NCI-H524 (cell line): ENCODE measurements around the gene LPGAT1.
"Not testable (repeated sequence)": the region's sequence is repeated elsewhere in the genome, so short reads cannot be mapped to it uniquely, and the experiment has no call there.

ENCODE experiments used
- DNase-seq, 2 experiments: peaks; one replicate each; lab custom pipeline; 2025; lab: John Stamatoyannopoulos, UW

The LPGAT1 gene, protein sequence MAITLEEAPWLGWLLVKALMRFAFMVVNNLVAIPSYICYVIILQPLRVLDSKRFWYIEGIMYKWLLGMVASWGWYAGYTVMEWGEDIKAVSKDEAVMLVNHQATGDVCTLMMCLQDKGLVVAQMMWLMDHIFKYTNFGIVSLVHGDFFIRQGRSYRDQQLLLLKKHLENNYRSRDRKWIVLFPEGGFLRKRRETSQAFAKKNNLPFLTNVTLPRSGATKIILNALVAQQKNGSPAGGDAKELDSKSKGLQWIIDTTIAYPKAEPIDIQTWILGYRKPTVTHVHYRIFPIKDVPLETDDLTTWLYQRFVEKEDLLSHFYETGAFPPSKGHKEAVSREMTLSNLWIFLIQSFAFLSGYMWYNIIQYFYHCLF

DNA sequence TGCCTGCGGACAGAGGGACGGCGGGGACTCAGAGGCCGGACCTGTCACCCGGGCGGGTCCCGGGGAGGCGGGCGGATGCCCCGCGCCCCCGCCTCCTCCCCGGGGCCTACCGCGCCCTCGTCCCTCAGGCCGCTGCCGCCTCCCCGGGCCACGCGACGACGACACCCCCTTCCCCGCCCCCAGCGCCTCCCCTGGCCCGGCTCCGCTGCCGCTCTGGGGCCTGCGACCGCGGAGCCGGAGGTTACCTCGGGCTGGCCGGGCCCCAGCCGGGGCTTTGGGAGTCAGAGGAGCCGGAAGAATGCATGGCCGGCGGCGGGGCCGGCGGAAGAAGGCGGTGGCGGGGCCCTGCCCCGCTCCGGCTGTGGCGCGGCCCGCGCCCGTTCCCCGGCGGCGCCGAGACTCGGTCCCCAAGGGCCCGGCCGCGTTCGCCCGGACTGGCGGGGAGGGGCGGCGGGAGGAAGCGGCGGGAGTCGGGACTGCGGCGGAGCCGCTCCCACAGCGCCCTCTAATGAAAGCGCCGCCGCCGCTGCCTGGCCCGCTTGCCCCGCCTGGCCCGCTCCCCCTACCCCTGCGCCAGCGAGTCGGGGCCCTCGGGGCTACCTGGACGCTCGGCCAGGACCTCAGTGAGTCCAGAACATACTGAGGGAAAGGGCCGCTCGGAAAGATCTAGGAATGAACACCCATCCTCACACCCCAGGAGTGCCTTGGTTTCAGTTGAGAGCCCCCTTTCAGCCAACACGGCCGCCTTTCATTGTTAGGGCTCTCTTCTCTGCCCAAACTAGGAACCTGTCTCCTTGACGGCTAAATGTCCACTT lies at the start of gene LPGAT1:
LPGAT1 (minus strand) TSS at position 436 of the 815 bp plus-strand sequence. CDS start 1,467 bp downstream, outside the sequence.
- DNase-seq, result peak; percentile 42 to 56

DNA sequence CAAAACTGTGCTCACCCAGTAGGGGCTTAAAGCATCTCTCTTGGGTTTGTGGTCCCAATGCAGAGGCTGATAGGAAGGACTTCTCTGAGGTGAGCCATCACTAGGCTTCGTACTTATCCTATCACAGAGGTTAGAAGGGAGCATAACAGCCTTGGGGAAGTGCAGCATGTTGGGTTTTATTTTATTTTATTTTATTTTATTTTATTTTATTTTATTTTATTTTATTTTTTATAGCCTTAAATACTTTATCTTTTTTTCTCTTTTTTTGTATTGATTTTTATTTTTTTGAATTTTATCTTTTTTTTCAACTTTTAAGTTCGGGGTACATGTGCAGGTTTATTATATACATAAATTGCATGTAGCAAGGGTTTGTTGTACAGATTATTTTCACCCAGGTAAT lies 48.9 kb upstream of the LPGAT1 start:
- no peak for DNase-seq

DNA sequence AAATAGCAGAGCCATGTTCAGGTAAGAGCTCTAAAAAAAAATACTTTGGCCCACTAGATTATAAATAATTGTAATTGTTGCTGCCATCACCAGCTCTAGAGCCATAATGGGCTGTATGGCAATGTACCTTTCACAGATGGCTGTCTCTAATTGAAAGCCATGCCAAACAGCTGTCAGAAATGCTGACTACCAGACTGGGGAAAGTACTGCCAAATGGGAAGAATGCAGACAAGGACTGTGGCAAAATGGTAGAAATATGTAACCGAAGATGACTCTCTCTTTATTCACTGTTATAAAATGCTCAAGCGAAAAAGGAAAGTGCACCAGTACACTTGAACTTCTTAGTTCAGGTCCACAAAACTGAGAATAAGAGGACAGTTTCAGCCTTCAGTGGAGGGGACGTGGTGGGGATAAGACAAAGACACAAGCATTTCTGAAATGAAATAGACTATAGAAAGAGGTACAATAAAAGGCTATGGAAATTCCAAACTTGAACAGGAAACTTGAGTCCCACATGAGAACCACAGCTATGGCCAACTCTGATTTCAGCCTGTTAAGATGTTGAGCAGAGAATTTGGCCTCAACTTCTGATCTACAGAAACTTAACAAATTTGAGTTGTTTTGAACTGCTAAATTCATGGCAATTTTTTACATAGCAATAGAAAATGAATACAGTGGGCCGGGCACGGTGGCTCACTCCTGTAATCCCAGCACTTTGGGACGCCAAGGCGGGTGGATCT lies 46.5 kb upstream of the LPGAT1 start:
- DNase-seq, result peak in 1 of 2 experiments; percentile 71

DNA sequence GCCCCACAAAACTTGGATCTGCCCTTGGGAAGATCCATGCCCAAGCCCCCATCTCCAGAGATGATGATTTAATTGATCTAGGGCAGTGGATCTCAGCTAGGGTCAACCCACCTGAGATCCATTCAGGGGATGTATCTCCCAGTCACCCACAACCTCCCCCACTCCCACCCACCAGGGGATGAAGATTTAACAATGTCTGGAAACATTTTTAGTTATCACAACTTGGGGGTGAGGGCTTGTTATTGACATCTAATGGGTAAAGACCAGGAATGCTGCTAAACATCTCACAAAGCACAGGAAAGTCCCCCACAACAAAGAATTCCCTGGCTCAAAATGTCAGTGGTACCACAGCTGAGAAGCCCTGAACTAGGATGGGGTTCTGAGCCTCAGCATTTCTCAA lies 45.0 kb upstream of the LPGAT1 start:
- DNase-seq, result no peak

DNA sequence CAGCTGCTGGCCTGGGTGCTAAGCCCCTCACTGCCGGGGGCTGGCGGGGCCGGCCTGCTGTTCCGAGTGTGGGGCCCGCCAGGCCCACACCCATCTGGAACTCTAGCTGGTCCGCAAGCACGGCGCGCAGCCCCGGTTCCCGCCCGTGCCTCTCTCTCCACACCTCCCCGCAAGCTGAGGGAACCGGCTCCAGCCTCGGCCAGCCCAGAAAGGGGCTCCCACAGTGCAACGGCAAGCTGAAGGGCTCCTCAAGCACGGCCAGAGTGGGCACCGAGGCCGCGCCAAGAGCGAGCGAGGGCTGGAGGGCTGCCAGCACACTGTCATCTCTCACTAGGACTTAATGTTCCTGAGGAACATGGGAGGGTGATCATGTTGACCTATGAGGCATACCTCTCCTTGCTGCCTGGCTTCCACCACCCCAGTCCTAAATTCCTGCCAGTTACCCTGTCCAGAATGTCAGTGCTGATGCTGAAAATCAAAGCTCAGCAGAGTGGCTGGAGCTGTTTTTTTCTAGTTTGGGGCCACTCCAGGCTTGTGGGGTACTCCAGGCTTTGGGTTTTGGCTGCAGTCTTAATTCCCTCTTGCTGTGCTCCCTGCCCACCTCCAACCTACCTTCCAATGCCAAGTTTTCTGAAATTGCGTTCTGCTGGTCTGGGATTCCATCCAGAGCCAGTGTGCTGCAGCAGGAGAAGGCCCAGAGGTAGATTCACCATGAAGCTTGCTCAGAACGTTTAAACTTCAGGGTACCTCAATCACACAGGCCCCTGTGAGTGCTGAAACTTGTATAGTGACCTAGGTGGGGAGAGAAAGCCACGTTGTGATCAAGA lies 44.2 kb upstream of the LPGAT1 start:
- no peak for DNase-seq

DNA sequence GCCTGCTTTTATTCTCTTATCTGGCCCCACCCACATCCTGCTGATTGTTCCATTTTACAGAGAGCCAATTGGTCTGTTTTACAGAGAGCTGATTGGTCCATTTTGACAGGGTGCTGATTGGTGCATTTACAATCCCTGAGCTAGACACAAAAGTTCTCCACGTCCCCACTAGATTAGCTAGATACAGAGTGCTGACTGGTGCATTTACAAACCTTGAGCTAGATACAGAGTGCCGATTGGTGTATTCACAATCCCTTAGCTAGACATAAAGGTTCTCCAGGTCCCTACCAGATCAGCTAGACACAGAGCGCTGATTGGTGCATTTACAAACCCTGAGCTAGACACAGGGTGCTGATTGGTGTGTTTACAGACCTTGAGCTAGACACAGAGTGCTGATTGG lies 43.2 kb upstream of the LPGAT1 start:
- not testable (repeated sequence) for DNase-seq

DNA sequence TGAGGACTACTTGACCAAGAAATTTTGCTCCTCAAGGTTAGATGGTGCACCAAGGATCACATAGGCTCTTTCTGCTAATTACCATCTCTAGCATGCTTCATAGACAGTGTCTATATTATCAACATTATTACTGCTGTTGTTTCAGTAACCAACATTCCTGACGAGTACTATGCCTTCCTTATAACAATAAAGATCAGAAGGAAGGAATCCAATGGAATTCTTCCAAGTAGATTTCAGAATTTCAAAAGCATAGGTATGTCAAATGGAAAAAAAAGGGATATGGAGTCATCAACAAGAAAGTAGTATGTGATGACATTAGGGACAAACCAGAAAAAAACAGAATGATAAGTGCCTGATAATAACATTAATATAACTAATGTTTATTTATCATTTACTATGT lies 39.6 kb upstream of the LPGAT1 start:
- no peak for DNase-seq

DNA sequence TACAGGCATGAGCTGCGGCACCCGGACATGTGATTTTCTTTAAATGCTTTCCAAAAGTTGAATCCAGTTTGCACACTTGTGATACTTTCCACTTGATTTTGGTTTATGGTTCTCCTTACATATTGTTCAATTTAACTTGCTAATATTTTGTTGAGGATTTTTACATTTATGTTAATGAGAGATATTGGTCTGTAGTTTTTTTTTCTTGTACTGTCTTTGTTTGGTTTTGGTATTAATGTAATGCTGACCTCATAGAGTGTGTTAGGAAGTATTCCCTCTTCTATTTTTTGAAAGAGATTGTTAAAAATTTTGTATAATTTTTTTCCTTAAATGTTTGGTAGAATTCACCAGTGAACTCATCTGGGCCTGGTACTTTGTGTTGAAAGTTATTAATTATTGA lies 34.6 kb upstream of the LPGAT1 start:
- DNase-seq, result no peak

DNA sequence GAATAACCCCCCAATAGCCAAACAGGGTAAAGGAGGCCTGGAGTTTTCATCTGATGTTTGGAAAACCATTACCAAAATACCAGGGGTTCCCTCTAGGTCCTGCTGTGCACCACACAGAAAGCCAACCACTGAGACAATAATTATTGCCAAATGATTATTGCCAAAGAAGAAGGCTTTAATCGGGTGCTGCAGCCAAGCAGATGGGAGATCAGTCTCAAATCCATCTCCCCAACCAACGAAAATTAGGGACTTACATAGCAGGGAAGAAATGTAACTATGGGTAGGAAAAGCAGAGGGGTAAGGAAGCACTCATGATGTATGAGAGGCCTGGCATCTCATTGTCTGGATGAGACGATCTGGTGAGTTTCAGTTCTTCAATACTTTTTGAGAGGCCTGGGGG lies 28.8 kb upstream of the LPGAT1 start:
- no peak for DNase-seq

DNA sequence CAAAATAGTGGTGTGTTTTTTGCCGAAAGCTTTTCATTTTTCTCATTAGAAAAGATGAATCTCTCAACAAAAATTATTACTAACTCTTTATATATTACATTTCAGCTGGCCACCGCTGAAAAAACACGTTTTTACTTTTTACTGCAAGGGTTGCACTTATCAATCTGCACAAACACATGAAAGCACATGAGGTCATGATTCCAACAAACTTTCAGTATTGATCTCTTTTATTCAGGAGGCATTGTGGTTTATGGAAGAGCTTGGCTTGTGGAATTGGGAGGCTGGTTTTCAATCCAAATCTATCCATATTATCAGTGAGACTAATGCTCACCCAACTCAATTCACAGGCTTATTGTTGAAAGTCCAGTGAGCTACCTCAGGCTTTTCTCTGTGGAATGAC lies 20.6 kb upstream of the LPGAT1 start:
- DNase-seq, result no peak

DNA sequence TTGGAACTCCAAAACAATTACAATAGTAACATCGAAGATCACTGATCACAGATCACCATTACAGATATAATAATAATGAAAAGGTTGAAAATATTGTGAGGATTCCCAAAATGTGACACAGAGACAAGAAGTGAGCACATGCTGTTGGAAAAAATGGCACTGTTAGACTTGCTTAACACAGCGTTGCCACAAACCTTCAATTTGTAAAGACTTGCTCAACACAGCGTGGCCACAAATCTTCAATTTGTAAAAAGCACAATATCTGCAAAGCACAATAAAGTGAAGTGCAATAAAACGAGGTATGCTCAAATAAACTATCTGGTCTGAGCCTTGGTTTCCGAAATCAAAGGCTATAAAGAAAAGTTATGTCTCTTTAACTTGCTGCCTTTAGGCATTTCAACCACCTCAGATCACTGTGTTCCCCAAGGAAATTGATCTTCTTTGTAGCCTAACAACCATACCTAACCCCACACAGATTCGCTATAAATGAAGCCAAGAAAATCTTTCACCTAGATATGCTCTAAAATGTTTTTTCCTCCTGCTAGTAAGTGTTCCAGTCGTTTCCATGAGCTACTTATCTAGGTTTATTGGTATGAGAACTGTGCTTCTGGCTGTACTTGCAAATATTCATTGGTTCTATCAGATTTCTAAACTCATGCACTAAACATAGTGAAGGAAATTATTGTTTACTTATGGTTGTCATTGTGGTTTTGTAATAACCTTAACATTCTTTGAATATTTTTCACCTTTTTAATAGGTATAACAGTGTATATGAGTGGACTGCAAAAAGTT lies 13.1 kb upstream of the LPGAT1 start:
- no peak for DNase-seq

DNA sequence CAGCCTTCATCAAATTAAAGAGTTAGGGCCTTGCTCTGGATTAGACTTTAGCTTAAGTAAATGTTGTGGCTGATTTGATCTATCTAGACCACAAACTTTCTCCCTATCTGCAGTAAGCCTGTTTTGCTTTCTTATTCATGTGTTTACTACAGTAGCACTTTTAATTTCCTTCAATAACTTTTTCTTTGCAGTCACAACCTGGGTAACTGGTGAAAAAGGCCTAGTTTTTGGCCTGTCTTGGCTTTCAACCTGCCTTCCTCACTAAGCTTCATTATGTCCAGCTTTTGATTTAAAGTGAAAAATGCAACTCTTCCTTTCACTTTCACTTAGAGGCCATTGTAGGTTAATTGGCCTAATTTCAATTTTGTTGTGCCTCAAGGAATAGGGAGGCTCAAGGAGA lies 12.5 kb upstream of the LPGAT1 start:
- no peak for DNase-seq

DNA sequence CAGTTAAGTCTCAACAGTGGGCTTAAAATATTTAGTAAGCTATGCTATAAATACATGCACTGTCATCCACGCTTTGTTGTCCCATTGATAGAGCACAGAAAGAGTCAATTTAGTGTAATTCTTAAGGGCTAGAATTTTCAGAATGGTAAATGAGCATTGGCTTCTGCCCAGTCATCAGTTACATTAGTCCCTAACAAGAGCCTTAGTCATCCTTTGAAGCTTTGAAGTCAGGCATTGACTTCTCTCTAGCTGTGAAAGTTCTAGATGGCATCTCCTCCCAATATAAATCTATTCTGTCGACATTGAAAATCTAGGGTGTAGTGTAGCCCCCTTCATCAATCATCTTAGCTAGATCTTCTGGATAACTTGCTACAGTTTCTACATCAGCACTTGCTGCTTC lies 12.0 kb upstream of the LPGAT1 start:
- no peak for DNase-seq

DNA sequence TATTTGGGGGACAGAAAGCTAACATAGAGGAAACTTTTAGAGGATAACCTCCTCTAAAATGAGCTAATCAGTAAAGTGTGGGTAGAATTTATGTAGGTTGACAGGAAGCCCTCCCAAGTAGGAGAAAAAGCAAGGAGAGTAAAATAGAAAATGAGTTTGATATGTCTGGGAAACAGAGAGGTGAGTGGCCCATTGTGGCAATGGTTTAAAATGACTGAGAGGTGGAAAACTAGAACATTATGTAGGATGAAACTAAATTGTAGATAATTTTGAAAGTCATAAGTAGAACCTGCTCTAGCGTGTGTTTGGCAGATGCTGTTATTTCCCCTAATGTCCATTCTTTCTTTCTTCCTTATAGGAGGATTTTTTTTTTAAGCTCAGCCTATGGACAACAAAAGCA lies 8.5 kb upstream of the LPGAT1 start:
- no peak for DNase-seq

DNA sequence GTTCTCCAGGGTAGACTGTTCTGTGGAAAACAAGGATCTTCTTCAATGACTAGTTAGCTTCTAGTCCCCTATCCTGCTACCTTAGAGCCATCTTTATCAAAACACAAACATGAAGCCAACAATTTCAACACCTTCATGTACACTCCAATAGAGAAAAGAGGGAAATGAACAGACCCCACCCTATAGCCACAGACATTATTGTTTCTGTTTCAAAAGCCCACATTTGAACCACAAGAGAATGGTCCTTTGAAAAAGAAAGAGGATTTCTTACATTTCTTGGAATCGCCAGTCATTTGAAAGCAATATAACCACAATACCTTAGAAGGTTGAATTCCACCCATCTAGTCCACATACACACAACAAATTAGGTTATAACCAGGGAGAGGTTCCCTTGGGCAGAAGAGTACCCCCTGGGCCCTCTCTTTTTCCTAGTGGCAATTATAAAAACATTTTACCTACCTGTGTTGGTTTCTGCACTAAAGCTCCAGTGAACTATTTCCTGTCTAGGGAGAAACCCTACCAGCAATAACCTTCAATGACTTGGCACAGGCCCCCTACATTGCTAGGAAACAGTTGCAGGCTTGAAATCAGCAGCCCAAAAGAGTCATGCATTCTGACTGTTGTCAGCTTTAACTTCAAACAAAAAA lies 2.7 kb upstream of the LPGAT1 start:
- DNase-seq, result no peak

DNA sequence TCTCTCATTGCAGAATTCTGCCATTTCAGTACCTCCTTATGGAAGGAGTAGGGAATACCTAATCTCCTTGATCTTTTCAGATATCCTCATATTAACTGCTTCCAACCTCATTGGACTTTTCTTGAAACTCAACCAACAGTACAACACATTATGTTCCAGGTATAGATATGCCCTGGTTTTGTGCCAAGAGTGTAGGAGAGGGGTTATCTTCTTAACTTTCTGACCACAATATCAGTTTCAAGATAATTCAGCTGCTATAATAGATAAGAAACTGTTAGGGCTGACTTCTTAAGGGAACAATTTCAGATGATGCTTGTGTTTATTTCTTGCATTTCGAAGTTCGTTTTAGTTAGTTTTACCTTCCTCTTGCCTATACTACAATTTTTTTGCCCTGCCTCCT lies 2.1 kb upstream of the LPGAT1 start:
- DNase-seq, result no peak

DNA sequence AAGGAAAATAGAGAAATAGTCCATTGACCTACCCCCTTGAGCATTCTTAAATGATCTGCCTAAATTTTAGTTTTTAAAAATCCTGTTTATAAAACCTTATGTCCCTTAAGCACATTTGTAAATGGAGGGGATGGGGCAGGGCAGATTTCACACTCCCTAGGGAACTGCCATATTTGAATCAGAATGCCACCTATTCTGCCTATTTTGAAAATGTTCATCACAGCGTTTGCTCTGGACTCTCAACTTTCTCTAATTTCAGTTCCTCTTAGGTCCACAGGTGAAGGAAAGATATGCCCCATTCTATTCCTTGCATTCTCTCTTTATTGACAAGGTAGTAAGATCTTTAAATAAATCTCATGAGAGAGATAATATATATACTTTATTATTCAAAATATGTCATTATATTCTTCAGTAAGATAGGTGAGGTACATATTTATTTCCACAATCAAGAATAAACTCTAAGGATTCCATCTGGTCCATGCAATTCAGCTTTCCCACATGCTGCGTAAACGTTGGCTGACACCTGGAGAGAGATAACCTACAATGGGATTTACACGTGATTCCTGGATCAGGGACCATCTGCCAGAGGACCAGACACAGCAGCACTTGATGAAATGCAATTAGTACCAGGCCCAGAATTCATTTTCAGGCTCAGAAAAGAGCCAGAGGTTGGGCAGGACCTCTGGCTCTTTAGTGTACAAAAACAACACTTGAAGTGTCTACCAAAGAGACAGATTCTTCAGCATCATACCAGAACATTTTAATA lies 1.2 kb upstream of the LPGAT1 start:
- DNase-seq, result peak; percentile 90 to 95

DNA sequence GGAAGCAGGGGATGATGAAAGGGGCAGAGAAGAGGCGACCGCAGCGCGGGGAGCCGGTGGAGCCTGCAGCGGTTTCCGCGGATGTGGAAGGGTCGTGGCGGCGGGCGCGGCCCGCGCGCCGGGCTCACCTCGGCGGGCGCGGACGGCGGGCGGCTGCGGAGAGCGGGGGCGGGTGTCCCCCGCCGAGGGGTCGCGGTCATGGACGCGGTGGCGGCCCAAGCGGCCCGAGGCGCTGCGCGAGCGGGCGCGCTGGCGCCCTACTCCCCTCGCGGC lies 572 bp downstream of the LPGAT1 start:
- no peak for DNase-seq

DNA sequence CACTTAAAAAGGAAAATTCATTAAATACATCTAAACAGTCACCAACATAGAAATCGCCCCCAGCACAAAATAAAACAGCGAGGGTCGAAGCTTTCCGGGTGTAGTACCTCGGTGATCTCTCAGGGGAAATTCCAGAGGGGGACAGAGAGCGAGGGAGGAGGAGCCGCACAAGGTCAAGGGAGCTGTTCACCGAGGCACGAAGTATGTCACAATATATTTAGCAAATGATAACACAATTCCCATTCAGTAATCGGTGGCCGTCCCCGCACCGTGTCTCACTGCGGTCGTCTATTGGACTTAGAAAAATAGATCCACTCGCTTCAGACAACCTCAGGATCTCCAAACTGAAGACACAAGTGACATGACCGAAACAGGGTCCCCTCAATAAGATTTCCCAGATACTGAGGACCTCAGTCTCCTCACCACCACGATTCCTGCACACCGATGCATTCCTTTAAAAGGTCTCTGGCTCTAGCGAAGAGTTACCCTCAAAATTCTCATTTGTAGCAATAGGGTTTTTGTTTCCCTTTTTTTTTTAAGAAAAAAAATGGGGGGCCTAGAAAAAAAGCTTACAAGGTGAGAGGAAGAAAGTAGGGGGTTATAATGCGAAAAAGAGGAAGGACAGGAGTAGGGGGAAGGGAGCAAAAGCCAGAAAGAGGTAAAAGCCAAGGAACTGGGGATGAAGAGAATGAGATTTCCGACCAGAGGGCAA lies 1.1 kb downstream of the LPGAT1 start:
- DNase-seq, result peak; percentile 43 to 59
